ENCODE data around the gene ZNF414. TPM values are rescaled to one million over a fixed set of nuclear protein-coding genes. Genes with fewer than 3 reads are reported as not detected.

ZNF414 gene
- total RNA-seq, 1 experiment from 2014 or later, result 22.4 TPM

DNA sequence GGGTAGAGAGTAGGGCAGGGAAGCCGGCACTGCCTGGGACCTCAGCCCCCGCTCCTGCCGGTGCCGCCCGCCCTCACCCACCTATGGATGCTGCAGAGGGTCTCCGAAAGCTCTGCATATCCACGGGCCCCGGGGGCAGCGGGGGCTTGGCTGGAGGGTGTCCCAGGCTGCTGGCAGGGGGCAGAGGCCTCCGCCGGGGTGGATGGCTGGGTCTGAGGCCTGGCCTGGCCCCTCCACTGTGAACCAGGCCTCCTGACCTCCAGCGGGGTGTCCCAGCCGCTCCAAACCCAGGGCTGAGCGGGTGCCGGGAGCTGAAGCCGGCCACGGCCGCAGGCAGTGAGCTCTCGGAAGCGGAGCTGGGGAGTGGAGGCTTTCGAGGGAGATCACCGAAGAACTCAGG, 15.7 kb downstream of the ZNF414 start:
- Histone ChIP-seq H3K27ac (no peak overlapping the region), H3K4me3 (no peak overlapping the region), H3K4me2 (no peak overlapping the region), H3K9me3 (ENCODE audit: insufficient read depth, low read depth) (no peaks in the 10 kb centered on the region), H3K36me3 (ENCODE audit: low read depth) (no peaks in the 10 kb centered on the region), H3K4me1 (replicated peaks; ENCODE audit: insufficient read depth) (no peaks in the 10 kb centered on the region), H3K27me3 (ENCODE audit: insufficient read depth, low read depth) (peaks cover 7% of the 10 kb centered on the region; the same call in 1 of the 2 replicates), H3K9me2 (ENCODE audit: insufficient read depth) (no peaks in the 10 kb centered on the region), H2AFZ (no peak overlapping the region), H3F3A (ENCODE audit: insufficient read depth, low read depth) (no peaks in the 10 kb centered on the region), H3K79me2 (ENCODE audit: low read depth) (no peaks in the 10 kb centered on the region), H4K20me1 (ENCODE audit: insufficient read depth) (no peaks in the 10 kb centered on the region)
- intact Hi-C loops (cut with micrococcal nuclease; ENCODE audit: unreplicated experiment), result no loop called here
- ChIA-PET POLR2A (ENCODE audit: unreplicated experiment) (no interaction called here), CTCF (interaction anchor here (0.7 kb wide), 1 partner anchor 520 kb away, joined by 3 read pairs; no protein-coding TSS in a partner anchor)
- no peak for DNase-seq
- no TSS peak for BruUV-seq (replicated peaks)
- TF ChIP-seq CTCF (conservative IDR thresholded peaks at IDR 0.05), result no peak
- TF ChIP-seq EZH2 (IDR thresholded peaks at IDR 0.05; ENCODE audit: low read depth), result no peak

DNA sequence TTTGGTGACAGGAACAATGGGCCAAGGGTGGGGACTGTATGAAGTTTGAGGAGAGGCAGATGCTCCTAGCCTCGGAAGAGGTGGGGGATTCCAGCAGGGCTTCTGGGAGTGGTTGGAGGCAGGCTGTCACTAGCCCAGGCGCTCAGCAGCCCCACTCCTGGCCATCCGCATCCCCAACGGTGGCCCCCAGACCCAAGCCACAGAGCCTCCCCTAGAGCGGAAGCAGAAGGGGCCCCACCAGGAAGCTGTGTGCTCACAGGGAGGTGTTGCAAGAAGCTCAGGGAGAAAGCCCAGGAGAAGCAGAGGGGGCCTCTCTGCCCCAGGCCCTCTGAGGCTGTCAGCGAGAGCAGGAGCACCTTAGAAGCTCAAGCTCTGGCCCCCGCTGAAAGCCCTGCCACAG, 19.8 kb downstream of the ZNF414 start:
- BruUV-seq (replicated peaks), result no TSS peak
- TF ChIP-seq EZH2 (IDR thresholded peaks at IDR 0.05; ENCODE audit: low read depth) (no peak), CTCF (conservative IDR thresholded peaks at IDR 0.05) (no peak)
- Histone ChIP-seq H3K27me3 (ENCODE audit: insufficient read depth, low read depth) (no peaks in the 10 kb centered on the region), H3K4me2 (no peak overlapping the region), H3K4me3 (no peak overlapping the region), H2AFZ (no peak overlapping the region), H3K4me1 (replicated peaks; ENCODE audit: insufficient read depth) (no peaks in the 10 kb centered on the region), H3K9me3 (ENCODE audit: insufficient read depth, low read depth) (no peaks in the 10 kb centered on the region), H3K27ac (no peak overlapping the region), H4K20me1 (ENCODE audit: insufficient read depth) (peaks cover 7% of the 10 kb centered on the region; the same call in 1 of the 2 replicates), H3F3A (ENCODE audit: insufficient read depth, low read depth) (peaks cover 7% of the 10 kb centered on the region; the same call in 1 of the 2 replicates), H3K79me2 (ENCODE audit: low read depth) (no peaks in the 10 kb centered on the region), H3K9me2 (ENCODE audit: insufficient read depth) (no peaks in the 10 kb centered on the region), H3K36me3 (ENCODE audit: low read depth) (no peaks in the 10 kb centered on the region)
- DNase-seq, result no peak
- CTCF ChIA-PET, result interaction anchor here (0.6 kb wide), 2 partner anchors 11 to 38 kb away, joined by 3 read pairs; no protein-coding TSS in a partner anchor
- POLR2A ChIA-PET (ENCODE audit: unreplicated experiment), result no interaction called here
- intact Hi-C loops (cut with micrococcal nuclease; ENCODE audit: unreplicated experiment), result no loop called here

DNA sequence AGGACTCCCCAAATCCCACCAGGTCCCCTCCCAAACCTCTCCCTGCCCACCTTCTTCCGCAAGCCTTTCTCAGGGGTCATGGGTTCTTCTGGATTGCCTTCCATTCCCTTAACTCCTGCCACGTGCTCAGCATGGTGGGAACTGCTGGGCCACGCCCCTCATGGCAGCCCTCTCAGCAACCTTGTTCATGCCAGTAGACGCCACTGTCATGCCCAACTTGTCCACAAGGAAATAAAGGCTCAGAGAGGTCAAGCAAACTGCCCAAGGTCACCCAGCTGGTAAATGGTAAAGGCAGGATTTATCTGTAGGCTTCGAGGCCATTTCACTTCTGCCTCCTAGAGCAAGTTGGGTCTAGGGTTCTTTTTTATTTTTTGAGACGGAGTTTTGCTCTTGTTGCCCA, 22.4 kb downstream of the ZNF414 start:
- TF ChIP-seq EZH2 (IDR thresholded peaks at IDR 0.05; ENCODE audit: low read depth), result no peak
- TF ChIP-seq CTCF (conservative IDR thresholded peaks at IDR 0.05), result no peak
- CTCF ChIA-PET, result no interaction called here

More for the DNA sequence above, 22.4 kb downstream of the ZNF414 start:
- Histone ChIP-seq H3K4me1 (replicated peaks; ENCODE audit: insufficient read depth) (no peaks in the 10 kb centered on the region), H4K20me1 (ENCODE audit: insufficient read depth) (peaks cover 26% of the 10 kb centered on the region), H3F3A (ENCODE audit: insufficient read depth, low read depth) (peaks cover 29% of the 10 kb centered on the region; the same call in 1 of the 2 replicates), H3K27ac (no peak overlapping the region), H3K27me3 (ENCODE audit: insufficient read depth, low read depth) (no peaks in the 10 kb centered on the region), H3K36me3 (ENCODE audit: low read depth) (no peaks in the 10 kb centered on the region), H3K4me3 (no peak overlapping the region), H3K79me2 (ENCODE audit: low read depth) (no peaks in the 10 kb centered on the region), H3K9me3 (ENCODE audit: insufficient read depth, low read depth) (no peaks in the 10 kb centered on the region), H2AFZ (no peak overlapping the region), H3K4me2 (no peak overlapping the region), H3K9me2 (ENCODE audit: insufficient read depth) (no peaks in the 10 kb centered on the region)
- POLR2A ChIA-PET (ENCODE audit: unreplicated experiment), result no interaction called here
- no TSS peak for BruUV-seq (replicated peaks)
- intact Hi-C loops (cut with micrococcal nuclease; ENCODE audit: unreplicated experiment), result no loop called here
- DNase-seq, result no peak
